Measurements from ENCODE around the gene KLHL17.

The KLHL17 gene

GRCh38 chr1:964691-965525 is 4.5 kb downstream of the KLHL17 start:
- no peak for TF ChIP-seq CTCF (IDR thresholded peaks at IDR 0.05; ENCODE audit: borderline replicate concordance, control extremely low read depth, extremely low read depth, insufficient read depth, missing control alignments)
- no peak for DNase-seq (ENCODE audit: low spot score)

GRCh38 chr1:965526-966134 is 5.2 kb downstream of the KLHL17 start:
- in situ Hi-C loops (cut with MboI; ENCODE audit: low sequenced_read_pairs, unreplicated experiment) = loop anchor here (10.0 kb wide), 1 partner anchor 61 kb away; no protein-coding TSS in a partner anchor
- no peak for TF ChIP-seq CTCF (IDR thresholded peaks at IDR 0.05; ENCODE audit: borderline replicate concordance, control extremely low read depth, extremely low read depth, insufficient read depth, missing control alignments)
- DNase-seq (ENCODE audit: low spot score) = no peak

More at GRCh38 chr1:964691-965525, 4.5 kb downstream of the KLHL17 start:
- in situ Hi-C loops (cut with MboI; ENCODE audit: low sequenced_read_pairs, unreplicated experiment) = loop anchor here (10.0 kb wide), 1 partner anchor 60 kb away; no protein-coding TSS in a partner anchor

GRCh38 chr1:966135-966703 is 5.8 kb downstream of the KLHL17 start, which contains the start of gene PLEKHN1:
TSS of gene PLEKHN1 (plus strand) at chr1:966482. CDS start at chr1:966532, 50 bp downstream.
- TF ChIP-seq CTCF (IDR thresholded peaks at IDR 0.05; ENCODE audit: borderline replicate concordance, control extremely low read depth, extremely low read depth, insufficient read depth, missing control alignments) = no peak
- DNase-seq (ENCODE audit: low spot score) = peak; percentile 78
- in situ Hi-C loops (cut with MboI; ENCODE audit: low sequenced_read_pairs, unreplicated experiment) = loop anchor here (10.0 kb wide), 1 partner anchor 61 kb away; no protein-coding TSS in a partner anchor

- TF ChIP-seq CTCF (IDR thresholded peaks at IDR 0.05; ENCODE audit: borderline replicate concordance, control extremely low read depth, extremely low read depth, insufficient read depth, missing control alignments) = no peak
- DNase-seq (ENCODE audit: low spot score) = peak; percentile 91
- in situ Hi-C loops (cut with MboI; ENCODE audit: low sequenced_read_pairs, unreplicated experiment) = loop anchor here (10.0 kb wide), 1 partner anchor 62 kb away; no protein-coding TSS in a partner anchor
Measured at GRCh38 chr1:966704-967300, 6.4 kb downstream of the KLHL17 start.

GRCh38 chr1:967466-968343 is 7.3 kb downstream of the KLHL17 start:
- no peak for TF ChIP-seq CTCF (IDR thresholded peaks at IDR 0.05; ENCODE audit: borderline replicate concordance, control extremely low read depth, extremely low read depth, insufficient read depth, missing control alignments)
- DNase-seq (ENCODE audit: low spot score) = no peak
- in situ Hi-C loops (cut with MboI; ENCODE audit: low sequenced_read_pairs, unreplicated experiment) = loop anchor here (10.0 kb wide), 1 partner anchor 63 kb away; no protein-coding TSS in a partner anchor
